GM21381 (cell line): ENCODE results near the gene ZNF598.
"Not testable (repeated sequence)": the region's sequence is repeated elsewhere in the genome, so short reads cannot be mapped to it uniquely, and the experiment has no call there.

Experiments used
- ATAC-seq: cut with Tn5 transposase; IDR thresholded peaks from one replicate; pipeline ENCODE4 v1.9.1; 2021; ENCODE audit warnings: mild to moderate bottlenecking, moderate library complexity; ENCODE audit not compliant: unreplicated experiment

ZNF598 gene

DNA sequence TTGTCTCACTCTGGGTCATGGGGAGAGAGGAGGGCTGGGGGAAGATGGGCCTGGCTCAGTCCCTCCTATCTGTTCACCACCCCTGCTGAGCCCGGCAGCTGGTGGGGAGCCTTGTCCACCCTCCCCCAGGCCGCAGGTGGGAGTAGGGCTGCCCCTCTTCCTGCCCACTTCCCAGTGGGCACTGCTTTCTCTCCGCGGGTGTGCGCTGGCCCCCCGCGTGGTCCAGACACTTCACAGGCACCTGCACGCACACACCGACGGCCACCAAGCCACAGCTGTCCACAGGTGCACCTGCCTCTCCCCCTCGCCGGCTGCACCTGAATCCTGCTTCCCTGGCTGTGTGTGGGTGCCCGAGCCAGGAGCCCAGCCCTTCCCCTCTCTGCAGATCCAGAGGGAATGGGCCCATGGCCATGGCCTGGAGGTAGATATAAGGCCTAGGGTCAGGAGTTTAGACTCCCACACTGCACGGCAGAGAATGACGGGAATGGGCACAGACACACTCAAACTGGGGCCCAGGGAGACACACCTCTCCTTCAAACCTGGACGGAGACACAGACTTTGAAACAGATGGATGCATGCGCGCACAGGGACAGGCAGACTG, 19.1 kb upstream of the ZNF598 start:
- no peak for ATAC-seq

- no peak for ATAC-seq
These were observed 18.5 kb upstream of the ZNF598 start for GRCh38 chr16:2028146-2028545.

DNA sequence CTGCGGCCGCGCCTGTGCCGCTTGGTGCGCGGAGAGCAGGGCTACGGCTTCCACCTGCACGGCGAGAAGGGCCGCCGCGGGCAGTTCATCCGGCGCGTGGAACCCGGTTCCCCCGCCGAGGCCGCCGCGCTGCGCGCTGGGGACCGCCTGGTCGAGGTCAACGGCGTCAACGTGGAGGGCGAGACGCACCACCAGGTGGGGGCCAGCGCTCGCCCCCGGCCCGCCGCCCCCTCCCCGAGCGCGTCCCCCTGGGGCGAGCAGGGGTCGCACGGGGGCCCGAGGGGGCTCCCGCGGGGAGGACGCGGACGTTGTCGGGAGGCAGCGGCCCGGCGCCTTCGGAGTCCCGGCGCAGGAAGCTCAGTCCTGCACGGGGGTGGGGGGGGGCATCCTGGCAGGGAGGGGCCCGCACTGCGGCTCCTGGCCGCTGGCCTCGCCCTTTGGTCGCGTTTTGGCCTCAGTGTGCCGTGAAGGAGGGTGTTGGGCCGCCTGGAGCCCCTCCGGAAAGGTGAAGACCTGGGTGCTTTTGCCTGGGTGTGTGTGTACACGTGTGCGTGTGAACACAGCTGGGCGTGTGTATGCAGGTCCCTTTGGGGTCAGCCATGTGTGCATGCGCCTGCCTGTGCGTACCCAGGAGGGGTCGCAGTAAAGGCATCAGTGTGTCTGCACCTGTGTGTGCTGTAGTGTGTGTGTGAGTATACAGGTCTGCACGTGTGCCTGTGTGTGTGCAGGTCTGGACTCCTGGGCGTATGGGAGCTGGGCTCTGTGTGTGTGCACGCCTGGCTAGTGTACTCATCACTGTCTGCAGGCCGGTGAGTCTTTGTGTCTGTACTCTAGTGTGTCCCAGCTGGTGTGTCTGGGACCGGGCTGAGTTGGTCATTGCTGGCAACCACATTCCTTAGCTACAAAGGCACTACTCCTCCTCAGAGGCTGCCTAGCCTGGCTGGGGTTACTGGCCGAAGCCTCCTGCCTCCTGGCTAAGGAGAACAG, 17.7 kb upstream of the ZNF598 start:
- no peak for ATAC-seq

DNA sequence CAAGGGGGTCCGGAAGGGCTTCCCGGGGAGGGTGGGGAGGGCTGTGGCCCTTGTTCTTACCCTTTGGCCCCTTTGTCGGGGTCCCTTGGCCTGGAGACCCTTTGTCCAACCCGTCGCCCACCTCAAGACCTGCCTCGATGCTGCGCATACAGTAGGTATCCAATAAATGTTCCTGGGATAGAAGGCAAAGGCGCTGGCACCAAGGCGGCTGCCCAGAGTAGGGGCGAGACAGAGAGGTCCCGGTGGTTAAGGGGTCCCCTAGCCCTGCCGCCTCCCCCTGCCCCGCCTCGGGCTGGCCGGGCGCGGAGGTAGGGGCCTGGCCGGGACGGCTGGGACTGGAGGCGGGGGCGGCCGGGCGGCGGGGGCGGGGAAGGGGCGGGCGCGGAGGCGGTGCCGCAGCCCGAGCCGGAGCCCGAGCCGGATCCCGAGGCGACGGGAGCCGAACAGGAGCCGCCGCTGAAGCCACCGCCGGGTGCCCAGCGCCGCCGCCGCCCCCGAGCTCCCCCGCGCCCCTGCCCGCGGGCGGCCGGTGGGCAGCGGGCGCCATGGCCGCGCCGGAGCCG, 16.9 kb upstream of the ZNF598 start, which contains the start of gene NHERF2:
Gene NHERF2 (plus strand): TSS at position 442 of the 563 bp plus-strand sequence. CDS start 104 bp downstream, at position 546.
- ATAC-seq, result no peak

DNA sequence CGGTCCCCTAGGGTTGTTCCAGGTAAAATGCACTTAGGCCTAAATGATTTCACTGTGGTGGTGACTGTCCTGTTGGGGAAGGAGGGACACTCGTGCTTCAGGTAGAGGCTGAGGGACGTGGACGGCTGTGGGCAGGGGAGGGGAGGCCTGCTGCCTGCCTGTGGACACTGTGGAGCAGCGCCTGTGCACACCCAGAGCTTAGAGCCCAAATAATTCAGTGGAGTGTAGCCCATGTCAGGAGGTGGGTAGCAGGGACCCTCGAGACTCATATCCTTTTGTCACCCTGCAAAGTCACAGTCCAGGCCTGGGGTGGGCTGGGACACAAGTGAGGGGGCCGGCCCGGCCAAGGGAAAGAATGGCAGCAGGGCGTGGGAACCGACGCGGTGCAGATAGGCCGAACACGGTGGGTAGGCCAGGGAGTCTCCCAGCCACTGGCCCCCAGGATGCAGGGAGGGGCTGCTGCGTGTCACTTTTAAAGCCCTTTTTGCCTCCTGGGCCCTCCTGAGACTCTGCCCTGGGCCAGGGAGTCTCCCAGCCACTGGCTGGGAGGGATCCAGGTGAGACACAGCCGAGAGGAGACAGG, 16.3 kb upstream of the ZNF598 start:
- ATAC-seq, result no peak

GRCh38 chr16:2025251-2025650, 15.6 kb upstream of the ZNF598 start:
- no peak for ATAC-seq

GRCh38 chr16:2024032-2024420, 14.4 kb upstream of the ZNF598 start:
- ATAC-seq, result no peak

GRCh38 chr16:2023092-2024031, 13.7 kb upstream of the ZNF598 start:
- peak; percentile 77 for ATAC-seq

GRCh38 chr16:2022723-2023091, 13.1 kb upstream of the ZNF598 start:
- ATAC-seq, result peak; percentile 17

DNA sequence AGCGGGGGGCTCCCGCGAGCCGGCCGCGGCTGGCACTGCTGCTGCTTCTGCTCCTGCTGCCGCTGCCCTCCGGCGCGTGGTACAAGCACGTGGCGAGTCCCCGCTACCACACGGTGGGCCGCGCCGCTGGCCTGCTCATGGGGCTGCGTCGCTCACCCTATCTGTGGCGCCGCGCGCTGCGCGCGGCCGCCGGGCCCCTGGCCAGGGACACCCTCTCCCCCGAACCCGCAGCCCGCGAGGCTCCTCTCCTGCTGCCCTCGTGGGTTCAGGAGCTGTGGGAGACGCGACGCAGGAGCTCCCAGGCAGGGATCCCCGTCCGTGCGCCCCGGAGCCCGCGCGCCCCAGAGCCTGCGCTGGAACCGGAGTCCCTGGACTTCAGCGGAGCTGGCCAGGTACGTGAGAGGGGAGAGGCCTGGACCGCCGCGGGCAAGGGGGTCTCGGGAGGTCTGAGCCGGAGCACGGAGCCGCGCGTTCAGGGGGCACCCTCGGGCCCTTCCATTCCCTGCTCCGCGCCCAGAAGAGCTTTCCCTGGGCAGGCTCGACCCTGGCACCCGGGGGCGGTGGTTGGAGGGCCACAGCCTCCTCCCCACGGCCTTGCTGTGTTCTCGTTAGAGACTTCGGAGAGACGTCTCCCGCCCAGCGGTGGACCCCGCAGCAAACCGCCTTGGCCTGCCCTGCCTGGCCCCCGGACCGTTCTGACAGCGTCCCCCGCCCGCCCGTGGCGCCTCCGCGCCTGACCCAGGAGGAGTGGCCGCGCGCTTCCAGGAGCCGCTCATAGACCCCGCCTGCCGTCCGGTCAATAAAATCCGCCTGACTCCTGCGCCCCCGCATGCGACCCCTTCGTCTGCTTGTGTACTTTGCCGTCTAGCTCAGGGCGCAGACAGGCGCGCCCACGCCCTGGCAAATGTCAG, 10.6 kb upstream of the ZNF598 start:
- ATAC-seq, result no peak

DNA sequence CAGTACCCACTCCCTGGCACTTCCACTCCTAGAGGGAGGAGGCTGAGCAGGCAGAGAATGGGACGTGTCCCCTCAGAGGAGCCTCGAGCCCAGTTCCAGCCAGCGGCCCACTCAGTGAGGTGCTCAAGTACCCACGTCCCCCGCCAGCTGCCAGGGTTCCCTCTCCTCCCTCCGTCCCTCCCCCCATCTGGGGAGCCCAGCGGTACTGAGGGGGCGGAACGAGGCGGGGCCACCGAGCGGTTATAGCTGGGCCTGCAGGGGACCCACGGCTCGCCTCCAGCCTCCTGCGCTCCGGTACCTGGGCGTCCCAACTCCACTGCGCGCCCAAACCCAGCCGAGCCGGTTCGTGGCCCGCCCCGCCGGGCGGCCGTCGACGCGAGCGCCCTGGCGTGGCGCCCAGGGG, 9.9 kb upstream of the ZNF598 start, which contains the start of gene NPW:
Gene NPW (plus strand): TSS at position 268 of the 403 bp plus-strand sequence.
- ATAC-seq, result no peak

DNA sequence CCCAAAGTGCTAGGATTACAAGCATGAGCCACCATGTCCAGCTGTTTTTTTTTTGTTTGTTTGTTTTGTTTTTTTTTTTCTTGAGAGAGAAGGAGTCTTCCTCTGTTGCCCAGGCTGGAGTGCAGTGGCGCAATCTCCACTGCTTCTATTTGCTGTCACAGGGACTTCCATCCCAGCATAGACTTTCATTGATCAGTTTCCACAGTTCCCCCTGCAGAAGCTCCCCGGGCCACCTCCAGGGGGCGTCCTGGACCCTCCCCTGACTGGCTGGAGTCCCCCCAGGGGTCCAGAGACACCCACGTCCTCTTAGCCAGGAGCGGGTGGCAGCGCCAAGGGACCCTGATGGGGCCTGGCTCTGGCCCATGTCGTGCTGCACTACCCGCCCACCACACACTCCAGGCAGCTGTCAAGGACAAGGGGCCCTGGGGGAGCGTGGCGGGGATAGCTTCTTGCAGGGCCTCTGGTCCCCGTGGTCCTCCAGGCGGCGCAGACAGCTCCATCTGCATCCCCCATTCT, 6.8 kb upstream of the ZNF598 start:
- ATAC-seq, result no peak

- no peak for ATAC-seq
These were observed 6.3 kb upstream of the ZNF598 start for GRCh38 chr16:2015947-2016208.

GRCh38 chr16:2015117-2015946, 5.7 kb upstream of the ZNF598 start:
- no peak for ATAC-seq

- ATAC-seq, result no peak
These were observed 3.9 kb upstream of the ZNF598 start for GRCh38 chr16:2013527-2013926.

- ATAC-seq, result not testable (repeated sequence)
These were observed 2.1 kb upstream of the ZNF598 start for GRCh38 chr16:2011726-2012125.

- ATAC-seq, result peak; percentile 29
These were observed 383 bp downstream of the ZNF598 start for GRCh38 chr16:2009164-2009711.

- no peak for ATAC-seq
These were observed 924 bp downstream of the ZNF598 start for GRCh38 chr16:2008631-2009163.
